Transverse colon (tissue), 4 donors: Measurements from ENCODE around the gene AGAP9. TPM values are rescaled to one million over a fixed set of nuclear protein-coding genes. Genes with fewer than 3 reads are reported as not detected.
"Not testable (repeated sequence)": the region's sequence is repeated elsewhere in the genome, so short reads cannot be mapped to it uniquely, and the experiment has no call there.

ENCODE experiments used
- DNase-seq: peaks from one replicate; pipeline ENCODE4 v3.0.0-alpha.2; 2019
- H3K27ac ChIP-seq, 4 donors: fragments of 200-600 bp; sonication (generic); 2 replicates each; pipeline ENCODE4 v1.5.1; 2016 to 2018; ENCODE audit warnings: inconsistent platforms in 4 of 4
- H3K27me3 ChIP-seq: fragments of 200-600 bp; sonication (generic); 2 replicates; pipeline ENCODE4 v1.5.1; 2017; ENCODE audit warnings: inconsistent platforms
- H3K36me3 ChIP-seq, 4 donors: fragments of 200-600 bp; sonication (generic); 2 replicates each; pipeline ENCODE4 v1.5.1; 2017 to 2019; ENCODE audit warnings: inconsistent platforms in 4 of 4
- H3K4me1 ChIP-seq, 4 donors: fragments of 200-600 bp; sonication (generic); 2 replicates each; pipeline ENCODE4 v1.5.1; 2017 to 2020; ENCODE audit warnings: inconsistent platforms in 4 of 4
- H3K4me3 ChIP-seq, 4 donors: fragments of 200-600 bp; sonication (generic); 1 replicate in 1 of 4; 2 replicates in 3 of 4; pipeline versions ENCODE4 v1.5.1 to v1.6.1; 2017 to 2019; ENCODE audit warnings: inconsistent platforms in 4 of 4
- H3K9me3 ChIP-seq, 2 donors: fragments of 200-600 bp; sonication (generic); 2 replicates each; pipeline ENCODE4 v1.5.1; 2017 to 2019; ENCODE audit warnings: inconsistent platforms in 2 of 2
- CTCF ChIP-seq, 5 experiments: fragments of 200-600 bp in 3 of 5; fragments of 450-650 bp in 2 of 5; sonication (generic) in 3 of 5; IDR thresholded peaks; 1 replicate in 2 of 5; 2 replicates in 3 of 5; pipeline ENCODE4 v1.5.1; 2016 to 2017; ENCODE audit warnings: antibody characterized with exemption in 5 of 5, inconsistent platforms in 3 of 5, mild to moderate bottlenecking in 2 of 5, moderate library complexity in 1 of 5
- EP300 ChIP-seq: sonication (generic); formaldehyde crosslinking; IDR thresholded peaks from one replicate; pipeline ENCODE4 v1.6.1; 2017; ENCODE audit warnings: antibody characterized with exemption, low read depth
- POLR2A ChIP-seq: fragments of 450-650 bp; IDR thresholded peaks from one replicate; pipeline ENCODE4 v1.6.1; 2016; ENCODE audit warnings: antibody characterized with exemption, mild to moderate bottlenecking, moderate library complexity
- POLR2AphosphoS5 ChIP-seq, 3 donors: sonication (generic); formaldehyde crosslinking; IDR thresholded peaks; one replicate each; pipeline ENCODE4 v1.6.1; 2016; ENCODE audit warnings: antibody characterized with exemption in 3 of 3
- WGBS, 2 donors: methylation state at CpG; one replicate each; pipeline ENCODE4 v1.1.5; 2018; ENCODE audit warnings: low coverage in 1 of 2; 5-methylcytosine and 5-hydroxymethylcytosine counted together
- in situ Hi-C, 4 donors: fragments of 200-750 bp; cut with MboI; loops; one replicate each; pipeline versions ENCODE4 v1.15.0 to v1.15.1; 2017; ENCODE audit warnings: low sequenced_read_pairs in 3 of 4, low pct_ligation_motif_present in 1 of 4, low pct_unique_long_range_greater_than_20kb in 1 of 4
- intact Hi-C: fragments of 100-400 bp; cut with DNase I; formaldehyde crosslinking; loops from one replicate; pipeline ENCODE4 v1.15.1; 2023; ENCODE audit warnings: low total_unique reads
- total RNA-seq, 4 donors: library from RNA; depleted of rRNA; stranded (reverse); fragments of >200 nt; gene quantifications; one replicate each; pipeline ENCODE4 v1.1.0, GENCODE V29; 2016

The AGAP9 gene
- total RNA-seq, 4 donors from 2014 or later, result 2.0 to 18.6 (median 12.4) TPM

GRCh38 chr10:47456794-47457527, 66.5 kb downstream of the AGAP9 start:
- TF ChIP-seq EP300, result no peak
- no peak for TF ChIP-seq CTCF (IDR thresholded peaks at IDR 0.05)
- no peak for TF ChIP-seq POLR2A
- no peak for TF ChIP-seq POLR2AphosphoS5 (IDR thresholded peaks at IDR 0.05)
- Histone ChIP-seq H3K4me3 (no peak overlapping the region), H3K36me3 (no peaks in the 10 kb centered on the region), H3K27ac (no peak overlapping the region), H3K9me3 (no peaks in the 10 kb centered on the region), H3K4me1 (no peaks in the 10 kb centered on the region), H3K27me3 (no peaks in the 10 kb centered on the region)
- intact Hi-C loops (no loop called here), in situ Hi-C loops (no loop called here)
- no peak for DNase-seq
- 70% methylated on average over 6 of the region's 6 CpGs; no CpG with 5 or more reads in 1 of the 2 donors for WGBS, 2 donors

- DNase-seq, result no peak
- Histone ChIP-seq H3K27ac (no peak overlapping the region), H3K9me3 (no peaks in the 10 kb centered on the region), H3K27me3 (no peaks in the 10 kb centered on the region), H3K36me3 (no peaks in the 10 kb centered on the region), H3K4me3 (no peak overlapping the region), H3K4me1 (no peaks in the 10 kb centered on the region)
- intact Hi-C loops, result no loop called here
- TF ChIP-seq POLR2AphosphoS5 (IDR thresholded peaks at IDR 0.05) (no peak), EP300 (no peak), CTCF (IDR thresholded peaks at IDR 0.05) (no peak), POLR2A (no peak)
- 56 to 67% methylated on average over 2 to 5 of the region's 8 CpGs for whole genome bisulfite sequencing, 2 donors
- in situ Hi-C loops, result no loop called here
Measured at GRCh38 chr10:47456079-47456785, 67.2 kb downstream of the AGAP9 start.

GRCh38 chr10:47455350-47456078, 67.9 kb downstream of the AGAP9 start:
- H3K27me3 ChIP-seq, H3K36me3 ChIP-seq, intact Hi-C loops, H3K4me3 ChIP-seq, H3K9me3 ChIP-seq, H3K27ac ChIP-seq, in situ Hi-C loops, DNase-seq, H3K4me1 ChIP-seq: not testable (repeated sequence)
- 72% methylated on average over 9 of the region's 9 CpGs; no CpG with 5 or more reads in 1 of the 2 donors for WGBS, 2 donors

GRCh38 chr10:47454780-47455058, 68.7 kb downstream of the AGAP9 start:
- no peaks in the 10 kb centered on the region for H3K27me3 ChIP-seq
- in situ Hi-C loops, result no loop called here
- H3K4me1 ChIP-seq, result no peaks in the 10 kb centered on the region
- H3K4me3 ChIP-seq, result no peak overlapping the region
- H3K36me3 ChIP-seq, result no peaks in the 10 kb centered on the region
- intact Hi-C loops, result no loop called here
- H3K27ac ChIP-seq, result no peak overlapping the region
- DNase-seq, result no peak
- H3K9me3 ChIP-seq, result no peaks in the 10 kb centered on the region
- WGBS, 2 donors, result 82 to 86% methylated on average over 3 of the region's 3 CpGs
- TF ChIP-seq CTCF (IDR thresholded peaks at IDR 0.05) (no peak), POLR2AphosphoS5 (IDR thresholded peaks at IDR 0.05) (no peak), POLR2A (no peak), EP300 (no peak)
